Measurements from ENCODE around the gene NLRP6. TPM values are rescaled to one million over a fixed set of nuclear protein-coding genes. Genes with fewer than 3 reads are reported as not detected.

Gene NLRP6
- total RNA-seq, 1 donor, result not detected

DNA sequence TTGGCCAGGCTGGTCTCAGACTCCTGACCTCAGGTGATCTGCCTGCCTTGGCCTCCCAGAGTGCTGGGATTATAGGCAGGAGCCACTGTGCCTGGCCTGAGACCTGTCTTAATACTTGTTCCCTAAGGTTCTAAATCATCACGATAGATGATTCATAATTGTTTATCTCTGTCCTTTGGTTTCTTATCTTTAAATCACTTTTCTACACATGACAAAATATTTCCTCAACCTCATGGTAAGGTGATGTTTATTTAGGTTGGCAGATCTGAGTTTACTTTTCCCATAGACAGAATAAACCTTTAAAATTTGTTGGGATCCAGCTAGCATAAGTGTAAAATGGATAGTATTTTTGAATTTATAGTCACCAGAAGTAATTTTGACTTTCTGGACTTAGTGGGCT is 37.9 kb upstream of the NLRP6 start:
- Histone ChIP-seq H3K27me3 (ENCODE audit: insufficient read depth, low read length) (no peaks in the 10 kb centered on the region), H4K20me1 (ENCODE audit: insufficient read depth, low read length) (peaks cover 34% of the 10 kb centered on the region), H3K27ac (ENCODE audit: low read depth, low read length) (no peak overlapping the region), H2AFZ (ENCODE audit: low read length) (no peak overlapping the region), H3K4me2 (ENCODE audit: insufficient read depth, low read length) (no peak overlapping the region), H3K36me3 (ENCODE audit: insufficient read depth, low read length) (peaks cover 52% of the 10 kb centered on the region), H3K79me2 (ENCODE audit: insufficient read depth, low read length) (peaks cover 67% of the 10 kb centered on the region), H3K9me3 (ENCODE audit: low read depth, low read length) (no peaks in the 10 kb centered on the region), H3K4me3 (ENCODE audit: insufficient read depth, low read length) (no peak overlapping the region), H3K4me1 (ENCODE audit: insufficient read depth, low read length) (peaks cover 16% of the 10 kb centered on the region)
- TF ChIP-seq, protein P1, sequence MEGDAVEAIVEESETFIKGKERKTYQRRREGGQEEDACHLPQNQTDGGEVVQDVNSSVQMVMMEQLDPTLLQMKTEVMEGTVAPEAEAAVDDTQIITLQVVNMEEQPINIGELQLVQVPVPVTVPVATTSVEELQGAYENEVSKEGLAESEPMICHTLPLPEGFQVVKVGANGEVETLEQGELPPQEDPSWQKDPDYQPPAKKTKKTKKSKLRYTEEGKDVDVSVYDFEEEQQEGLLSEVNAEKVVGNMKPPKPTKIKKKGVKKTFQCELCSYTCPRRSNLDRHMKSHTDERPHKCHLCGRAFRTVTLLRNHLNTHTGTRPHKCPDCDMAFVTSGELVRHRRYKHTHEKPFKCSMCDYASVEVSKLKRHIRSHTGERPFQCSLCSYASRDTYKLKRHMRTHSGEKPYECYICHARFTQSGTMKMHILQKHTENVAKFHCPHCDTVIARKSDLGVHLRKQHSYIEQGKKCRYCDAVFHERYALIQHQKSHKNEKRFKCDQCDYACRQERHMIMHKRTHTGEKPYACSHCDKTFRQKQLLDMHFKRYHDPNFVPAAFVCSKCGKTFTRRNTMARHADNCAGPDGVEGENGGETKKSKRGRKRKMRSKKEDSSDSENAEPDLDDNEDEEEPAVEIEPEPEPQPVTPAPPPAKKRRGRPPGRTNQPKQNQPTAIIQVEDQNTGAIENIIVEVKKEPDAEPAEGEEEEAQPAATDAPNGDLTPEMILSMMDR (IDR thresholded peaks at IDR 0.05; ENCODE audit: extremely low read depth, low read depth, low read length), result no peak
- no peak for DNase-seq (ENCODE audit: insufficient read length, low spot score, missing footprints)

DNA sequence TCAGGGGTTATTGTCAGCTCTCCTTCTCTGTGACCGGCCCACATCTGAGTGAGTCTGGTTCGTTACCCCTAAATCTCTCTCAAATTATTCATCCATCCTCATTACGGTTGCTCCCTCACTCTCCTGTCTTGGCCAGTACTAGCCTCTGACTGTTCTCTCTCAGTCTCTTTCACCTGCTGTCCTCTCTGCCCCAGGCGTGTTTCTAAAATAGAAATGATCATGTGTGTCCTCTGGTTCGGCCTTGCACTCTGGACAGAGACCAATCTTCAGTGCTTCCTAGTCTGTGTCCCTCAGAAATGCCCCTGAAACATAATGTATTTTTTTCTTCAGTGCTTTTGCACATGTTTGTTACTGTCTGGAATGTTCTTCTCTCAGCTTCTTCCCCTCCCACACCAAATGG is 36.6 kb upstream of the NLRP6 start:
- H2AFZ ChIP-seq (ENCODE audit: low read length), result no peak overlapping the region
- TF ChIP-seq, protein P1 (IDR thresholded peaks at IDR 0.05; ENCODE audit: extremely low read depth, low read depth, low read length), result no peak

DNA sequence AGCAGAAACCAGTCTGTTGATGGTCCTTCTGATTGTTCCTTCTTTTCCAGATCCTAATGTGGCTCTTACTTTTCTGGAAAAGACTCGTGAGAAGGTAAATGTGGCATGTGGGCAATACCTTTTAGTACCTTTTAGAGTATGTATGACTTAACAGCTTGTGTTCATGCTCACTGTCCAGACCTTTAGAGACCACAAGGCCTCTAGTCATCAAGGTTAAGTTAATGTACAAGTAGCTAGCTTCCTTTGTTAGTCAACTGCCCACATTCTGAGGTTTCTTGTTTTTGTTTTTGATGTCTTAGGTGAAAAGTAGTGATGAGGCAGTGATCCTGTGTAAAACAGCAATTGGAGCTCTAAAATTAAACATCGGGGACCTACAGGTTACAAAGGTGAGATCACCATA is 33.8 kb upstream of the NLRP6 start:
- Histone ChIP-seq H3K4me1 (ENCODE audit: insufficient read depth, low read length) (no peaks in the 10 kb centered on the region), H2AFZ (ENCODE audit: low read length) (no peak overlapping the region), H3K79me2 (ENCODE audit: insufficient read depth, low read length) (peaks cover 36% of the 10 kb centered on the region), H4K20me1 (ENCODE audit: insufficient read depth, low read length) (peaks cover 19% of the 10 kb centered on the region), H3K27ac (ENCODE audit: low read depth, low read length) (no peak overlapping the region), H3K9me3 (ENCODE audit: low read depth, low read length) (no peaks in the 10 kb centered on the region), H3K4me2 (ENCODE audit: insufficient read depth, low read length) (no peak overlapping the region), H3K4me3 (ENCODE audit: insufficient read depth, low read length) (no peak overlapping the region), H3K27me3 (ENCODE audit: insufficient read depth, low read length) (no peaks in the 10 kb centered on the region), H3K36me3 (ENCODE audit: insufficient read depth, low read length) (peaks cover 84% of the 10 kb centered on the region)
- TF ChIP-seq, protein P1 (IDR thresholded peaks at IDR 0.05; ENCODE audit: extremely low read depth, low read depth, low read length), result no peak
- no peak for DNase-seq (ENCODE audit: insufficient read length, low spot score, missing footprints)

More for the DNA sequence above, 36.6 kb upstream of the NLRP6 start:
- Histone ChIP-seq H3K4me1 (ENCODE audit: insufficient read depth, low read length) (peaks cover 11% of the 10 kb centered on the region), H3K79me2 (ENCODE audit: insufficient read depth, low read length) (peaks cover 63% of the 10 kb centered on the region), H3K27me3 (ENCODE audit: insufficient read depth, low read length) (no peaks in the 10 kb centered on the region), H4K20me1 (ENCODE audit: insufficient read depth, low read length) (peaks cover 35% of the 10 kb centered on the region), H3K27ac (ENCODE audit: low read depth, low read length) (no peak overlapping the region), H3K36me3 (ENCODE audit: insufficient read depth, low read length) (peaks cover 64% of the 10 kb centered on the region), H3K9me3 (ENCODE audit: low read depth, low read length) (no peaks in the 10 kb centered on the region), H3K4me2 (ENCODE audit: insufficient read depth, low read length) (no peak overlapping the region), H3K4me3 (ENCODE audit: insufficient read depth, low read length) (no peak overlapping the region)
- no peak for DNase-seq (ENCODE audit: insufficient read length, low spot score, missing footprints)

DNA sequence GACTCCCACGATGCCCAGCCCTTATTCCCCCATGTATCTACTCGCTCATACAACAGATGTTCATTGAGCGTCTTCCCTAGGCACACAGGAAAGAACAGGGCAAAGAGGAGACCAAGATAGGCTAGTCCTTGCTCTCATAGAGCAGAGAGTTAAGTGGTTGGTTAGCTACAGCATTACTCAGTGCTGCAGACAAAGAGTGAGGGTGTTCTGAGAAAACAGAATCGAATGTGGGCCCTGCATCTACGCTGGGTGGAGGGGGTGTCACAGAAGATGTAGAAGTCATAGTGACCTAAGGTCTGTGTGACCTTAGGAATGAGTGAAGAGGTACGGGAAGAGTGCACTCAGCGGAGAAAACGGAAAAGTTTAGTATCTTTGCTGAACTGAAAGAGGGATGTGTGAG is 29.1 kb upstream of the NLRP6 start:
- Histone ChIP-seq H2AFZ (ENCODE audit: low read length) (no peak overlapping the region), H3K36me3 (ENCODE audit: insufficient read depth, low read length) (peaks cover 88% of the 10 kb centered on the region), H3K27me3 (ENCODE audit: insufficient read depth, low read length) (no peaks in the 10 kb centered on the region), H3K4me3 (ENCODE audit: insufficient read depth, low read length) (no peak overlapping the region), H4K20me1 (ENCODE audit: insufficient read depth, low read length) (peaks cover 10% of the 10 kb centered on the region), H3K27ac (ENCODE audit: low read depth, low read length) (no peak overlapping the region), H3K4me1 (ENCODE audit: insufficient read depth, low read length) (no peaks in the 10 kb centered on the region), H3K4me2 (ENCODE audit: insufficient read depth, low read length) (no peak overlapping the region), H3K79me2 (ENCODE audit: insufficient read depth, low read length) (peaks cover 3% of the 10 kb centered on the region), H3K9me3 (ENCODE audit: low read depth, low read length) (no peaks in the 10 kb centered on the region)
- no peak for DNase-seq (ENCODE audit: insufficient read length, low spot score, missing footprints)
- TF ChIP-seq, protein P1 (IDR thresholded peaks at IDR 0.05; ENCODE audit: extremely low read depth, low read depth, low read length), result no peak
